ENCODE data around the gene SPAG17.

The SPAG17 gene

GRCh38 chr1:118004312-118004711 lies 180.7 kb downstream of the SPAG17 start:
- TF ChIP-seq CTCF (IDR thresholded peaks at IDR 0.05; ENCODE audit: low read depth, low read length, poor library complexity, severe bottlenecking) (no peak), EZH2phosphoT487 (IDR thresholded peaks at IDR 0.05; ENCODE audit: borderline replicate concordance, low read length) (no peak)
- Histone ChIP-seq H4K20me1 (ENCODE audit: control insufficient read depth, insufficient read depth, low read depth, low read length) (no peaks in the 10 kb centered on the region), H3K4me2 (ENCODE audit: low read length) (no peak overlapping the region), H3F3A (ENCODE audit: control insufficient read depth, insufficient read depth) (no peaks in the 10 kb centered on the region), H3K36me3 (ENCODE audit: control insufficient read depth, low read length) (no peaks in the 10 kb centered on the region), H3K9me3 (ENCODE audit: control insufficient read depth, insufficient read depth, low read length) (no peaks in the 10 kb centered on the region), H3K27ac (ENCODE audit: low read depth, low read length) (no peak overlapping the region), H3K27me3 (ENCODE audit: control insufficient read depth, low read length) (no peaks in the 10 kb centered on the region), H3K79me2 (ENCODE audit: control insufficient read depth, low read length) (no peaks in the 10 kb centered on the region), H3K4me3 (ENCODE audit: low read length) (no peak overlapping the region), H3K4me1 (ENCODE audit: control insufficient read depth, low read length) (no peaks in the 10 kb centered on the region), H3K9me2 (replicated peaks; ENCODE audit: control insufficient read depth, low read length) (no peaks in the 10 kb centered on the region)

GRCh38 chr1:117985973-117986372 lies 199.1 kb downstream of the SPAG17 start:
- Histone ChIP-seq H3K4me1 (ENCODE audit: control insufficient read depth, low read length) (no peaks in the 10 kb centered on the region), H3K36me3 (ENCODE audit: control insufficient read depth, low read length) (no peaks in the 10 kb centered on the region), H3K27me3 (ENCODE audit: control insufficient read depth, low read length) (no peaks in the 10 kb centered on the region; the same call in 1 of the 2 replicates), H3K4me2 (ENCODE audit: low read length) (no peak overlapping the region), H3K9me2 (replicated peaks; ENCODE audit: control insufficient read depth, low read length) (no peaks in the 10 kb centered on the region), H4K20me1 (ENCODE audit: control insufficient read depth, insufficient read depth, low read depth, low read length) (no peaks in the 10 kb centered on the region), H3K4me3 (ENCODE audit: low read length) (no peak overlapping the region), H3K27ac (ENCODE audit: low read depth, low read length) (no peak overlapping the region), H3K79me2 (ENCODE audit: control insufficient read depth, low read length) (no peaks in the 10 kb centered on the region), H3F3A (ENCODE audit: control insufficient read depth, insufficient read depth) (no peaks in the 10 kb centered on the region), H3K9me3 (ENCODE audit: control insufficient read depth, insufficient read depth, low read length) (no peaks in the 10 kb centered on the region)
- TF ChIP-seq CTCF (IDR thresholded peaks at IDR 0.05; ENCODE audit: low read depth, low read length, poor library complexity, severe bottlenecking) = no peak
- no peak for TF ChIP-seq EZH2phosphoT487 (IDR thresholded peaks at IDR 0.05; ENCODE audit: borderline replicate concordance, low read length)

GRCh38 chr1:117985239-117985638 lies 199.8 kb downstream of the SPAG17 start:
- Histone ChIP-seq H3K4me3 (ENCODE audit: low read length) (no peak overlapping the region), H3F3A (ENCODE audit: control insufficient read depth, insufficient read depth) (no peaks in the 10 kb centered on the region), H3K4me1 (ENCODE audit: control insufficient read depth, low read length) (no peaks in the 10 kb centered on the region), H3K27me3 (ENCODE audit: control insufficient read depth, low read length) (no peaks in the 10 kb centered on the region; the same call in 1 of the 2 replicates), H3K9me2 (replicated peaks; ENCODE audit: control insufficient read depth, low read length) (no peaks in the 10 kb centered on the region), H3K27ac (ENCODE audit: low read depth, low read length) (no peak overlapping the region), H3K4me2 (ENCODE audit: low read length) (no peak overlapping the region), H3K79me2 (ENCODE audit: control insufficient read depth, low read length) (no peaks in the 10 kb centered on the region), H3K9me3 (ENCODE audit: control insufficient read depth, insufficient read depth, low read length) (no peaks in the 10 kb centered on the region), H3K36me3 (ENCODE audit: control insufficient read depth, low read length) (no peaks in the 10 kb centered on the region), H4K20me1 (ENCODE audit: control insufficient read depth, insufficient read depth, low read depth, low read length) (no peaks in the 10 kb centered on the region)
- no peak for TF ChIP-seq EZH2phosphoT487 (IDR thresholded peaks at IDR 0.05; ENCODE audit: borderline replicate concordance, low read length)
- no peak for TF ChIP-seq CTCF (IDR thresholded peaks at IDR 0.05; ENCODE audit: low read depth, low read length, poor library complexity, severe bottlenecking)

Data from DOHH2 (cell line).